ENCODE measurements around the gene IFI35.
"Not testable (repeated sequence)": the region's sequence is repeated elsewhere in the genome, so short reads cannot be mapped to it uniquely, and the experiment has no call there.

IFI35 gene

GRCh38 chr17:42969001-42969581 lies 37.5 kb upstream of the IFI35 start:
- TF ChIP-seq ESRRG (CRISPR knock-in tag; IDR thresholded peaks at IDR 0.05), result no peak
- TF ChIP-seq OSR1 (CRISPR knock-in tag; IDR thresholded peaks at IDR 0.05), result no peak
- TF ChIP-seq CREB5 (CRISPR knock-in tag; IDR thresholded peaks at IDR 0.05; ENCODE audit: low read depth), result no peak
- no peak for TF ChIP-seq CSRNP3 (CRISPR knock-in tag; IDR thresholded peaks at IDR 0.05)
- no peak for TF ChIP-seq TCF4 (CRISPR knock-in tag; IDR thresholded peaks at IDR 0.05; ENCODE audit: borderline replicate concordance)
- no peak for TF ChIP-seq TOX (CRISPR knock-in tag; IDR thresholded peaks at IDR 0.05; ENCODE audit: borderline replicate concordance)
- TF ChIP-seq TSHZ2 (CRISPR knock-in tag; IDR thresholded peaks at IDR 0.05), result no peak
- TF ChIP-seq ZC3H10 (CRISPR knock-in tag; IDR thresholded peaks at IDR 0.05), result no peak
- no peak for TF ChIP-seq GLIS3 (CRISPR knock-in tag; IDR thresholded peaks at IDR 0.05)
- no peak for TF ChIP-seq PPARA (CRISPR knock-in tag; IDR thresholded peaks at IDR 0.05; ENCODE audit: borderline replicate concordance)
- TF ChIP-seq POU6F1 (CRISPR knock-in tag; IDR thresholded peaks at IDR 0.05; ENCODE audit: borderline replicate concordance, low read depth), result no peak
- TF ChIP-seq CSDC2 (CRISPR knock-in tag; IDR thresholded peaks at IDR 0.05), result no peak
- no peak for TF ChIP-seq SNAI2 (CRISPR knock-in tag; IDR thresholded peaks at IDR 0.05)
- no peak for TF ChIP-seq ZNF8 (CRISPR knock-in tag; IDR thresholded peaks at IDR 0.05)
- no peak for TF ChIP-seq ZFP3 (CRISPR knock-in tag; IDR thresholded peaks at IDR 0.05)
- no peak for ATAC-seq

- ATAC-seq, result no peak
- TF ChIP-seq PPARA (CRISPR knock-in tag; IDR thresholded peaks at IDR 0.05; ENCODE audit: borderline replicate concordance), result no peak
- no peak for TF ChIP-seq ESRRG (CRISPR knock-in tag; IDR thresholded peaks at IDR 0.05)
- no peak for TF ChIP-seq CREB5 (CRISPR knock-in tag; IDR thresholded peaks at IDR 0.05; ENCODE audit: low read depth)
- no peak for TF ChIP-seq GLIS3 (CRISPR knock-in tag; IDR thresholded peaks at IDR 0.05)
- TF ChIP-seq ARNTL (CRISPR knock-in tag; IDR thresholded peaks at IDR 0.05; ENCODE audit: borderline replicate concordance, low read depth), result no peak
- no peak for TF ChIP-seq OSR1 (CRISPR knock-in tag; IDR thresholded peaks at IDR 0.05)
- TF ChIP-seq SNAI2 (CRISPR knock-in tag; IDR thresholded peaks at IDR 0.05), result no peak
- no peak for TF ChIP-seq ISL1 (CRISPR knock-in tag; IDR thresholded peaks at IDR 0.05)
- TF ChIP-seq POU6F1 (CRISPR knock-in tag; IDR thresholded peaks at IDR 0.05; ENCODE audit: borderline replicate concordance, low read depth), result no peak
Measured at GRCh38 chr17:42971589-42971988, 35.0 kb upstream of the IFI35 start.

GRCh38 chr17:42973323-42973722 lies 33.3 kb upstream of the IFI35 start:
- not testable (repeated sequence) for ATAC-seq

Measured in SK-N-SH treated with all-trans-retinoic acid at 6 μM for 48 hours (cell line).